ENCODE data around the gene HABP2.

- TF ChIP-seq, protein P1, sequence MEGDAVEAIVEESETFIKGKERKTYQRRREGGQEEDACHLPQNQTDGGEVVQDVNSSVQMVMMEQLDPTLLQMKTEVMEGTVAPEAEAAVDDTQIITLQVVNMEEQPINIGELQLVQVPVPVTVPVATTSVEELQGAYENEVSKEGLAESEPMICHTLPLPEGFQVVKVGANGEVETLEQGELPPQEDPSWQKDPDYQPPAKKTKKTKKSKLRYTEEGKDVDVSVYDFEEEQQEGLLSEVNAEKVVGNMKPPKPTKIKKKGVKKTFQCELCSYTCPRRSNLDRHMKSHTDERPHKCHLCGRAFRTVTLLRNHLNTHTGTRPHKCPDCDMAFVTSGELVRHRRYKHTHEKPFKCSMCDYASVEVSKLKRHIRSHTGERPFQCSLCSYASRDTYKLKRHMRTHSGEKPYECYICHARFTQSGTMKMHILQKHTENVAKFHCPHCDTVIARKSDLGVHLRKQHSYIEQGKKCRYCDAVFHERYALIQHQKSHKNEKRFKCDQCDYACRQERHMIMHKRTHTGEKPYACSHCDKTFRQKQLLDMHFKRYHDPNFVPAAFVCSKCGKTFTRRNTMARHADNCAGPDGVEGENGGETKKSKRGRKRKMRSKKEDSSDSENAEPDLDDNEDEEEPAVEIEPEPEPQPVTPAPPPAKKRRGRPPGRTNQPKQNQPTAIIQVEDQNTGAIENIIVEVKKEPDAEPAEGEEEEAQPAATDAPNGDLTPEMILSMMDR (IDR thresholded peaks at IDR 0.05): no peak
- peak; percentile 0 for TF ChIP-seq POLR2A (IDR thresholded peaks at IDR 0.05)
Measured at GRCh38 chr10:113552014-113552413, 839 bp upstream of the HABP2 start.
